ENCODE results near the gene C2orf78.

C2orf78 gene

DNA sequence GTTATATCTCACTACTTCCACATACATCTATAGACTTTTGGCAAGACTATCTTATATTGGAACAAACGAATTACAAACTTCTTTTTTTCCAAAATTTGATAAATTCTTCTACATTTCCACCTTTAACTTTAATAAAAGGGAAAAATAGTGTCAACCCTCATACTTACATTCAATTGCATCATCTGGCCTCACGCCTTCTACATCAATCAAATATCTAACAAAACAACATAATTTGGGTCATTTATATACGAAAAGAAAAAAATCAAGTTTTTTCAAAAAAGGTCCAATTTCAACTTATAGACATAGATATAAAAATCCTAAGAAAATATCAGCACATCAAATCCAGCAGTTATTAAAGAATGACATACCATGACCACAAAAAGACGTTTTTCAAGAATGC, 17.0 kb upstream of the C2orf78 start:
- Histone ChIP-seq H3K4me3 (ENCODE audit: insufficient read depth, low read length, poor library complexity, severe bottlenecking) (no peak overlapping the region), H3K4me2 (ENCODE audit: low read depth, low read length, poor library complexity, severe bottlenecking) (no peak overlapping the region), H3K9me3 (ENCODE audit: insufficient read depth, low read length) (no peaks in the 10 kb centered on the region), H3K9ac (ENCODE audit: low read length) (no peak overlapping the region), H3K27ac (ENCODE audit: low read depth, low read length) (no peak overlapping the region), H3K79me2 (ENCODE audit: insufficient read depth, low read length) (peaks cover under 1% of the 10 kb centered on the region; the same call in 1 of the 2 replicates), H4K20me1 (ENCODE audit: low read depth, low read length) (no peaks in the 10 kb centered on the region), H3F3A (ENCODE audit: insufficient read depth) (no peaks in the 10 kb centered on the region), H2AFZ (ENCODE audit: low read depth, low read length, severe bottlenecking) (no peak overlapping the region), H3K9me2 (replicated peaks; ENCODE audit: insufficient read depth, low read length) (no peaks in the 10 kb centered on the region), H3K36me3 (ENCODE audit: low read length) (peaks cover 53% of the 10 kb centered on the region), H3K27me3 (ENCODE audit: low read length) (no peaks in the 10 kb centered on the region)
- TF ChIP-seq EZH2phosphoT487 (conservative IDR thresholded peaks at IDR 0.05; ENCODE audit: low read length), result no peak
- TF ChIP-seq, protein P1, sequence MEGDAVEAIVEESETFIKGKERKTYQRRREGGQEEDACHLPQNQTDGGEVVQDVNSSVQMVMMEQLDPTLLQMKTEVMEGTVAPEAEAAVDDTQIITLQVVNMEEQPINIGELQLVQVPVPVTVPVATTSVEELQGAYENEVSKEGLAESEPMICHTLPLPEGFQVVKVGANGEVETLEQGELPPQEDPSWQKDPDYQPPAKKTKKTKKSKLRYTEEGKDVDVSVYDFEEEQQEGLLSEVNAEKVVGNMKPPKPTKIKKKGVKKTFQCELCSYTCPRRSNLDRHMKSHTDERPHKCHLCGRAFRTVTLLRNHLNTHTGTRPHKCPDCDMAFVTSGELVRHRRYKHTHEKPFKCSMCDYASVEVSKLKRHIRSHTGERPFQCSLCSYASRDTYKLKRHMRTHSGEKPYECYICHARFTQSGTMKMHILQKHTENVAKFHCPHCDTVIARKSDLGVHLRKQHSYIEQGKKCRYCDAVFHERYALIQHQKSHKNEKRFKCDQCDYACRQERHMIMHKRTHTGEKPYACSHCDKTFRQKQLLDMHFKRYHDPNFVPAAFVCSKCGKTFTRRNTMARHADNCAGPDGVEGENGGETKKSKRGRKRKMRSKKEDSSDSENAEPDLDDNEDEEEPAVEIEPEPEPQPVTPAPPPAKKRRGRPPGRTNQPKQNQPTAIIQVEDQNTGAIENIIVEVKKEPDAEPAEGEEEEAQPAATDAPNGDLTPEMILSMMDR (IDR thresholded peaks at IDR 0.05; ENCODE audit: insufficient read depth, low read length, poor library complexity, severe bottlenecking), result no peak

DNA sequence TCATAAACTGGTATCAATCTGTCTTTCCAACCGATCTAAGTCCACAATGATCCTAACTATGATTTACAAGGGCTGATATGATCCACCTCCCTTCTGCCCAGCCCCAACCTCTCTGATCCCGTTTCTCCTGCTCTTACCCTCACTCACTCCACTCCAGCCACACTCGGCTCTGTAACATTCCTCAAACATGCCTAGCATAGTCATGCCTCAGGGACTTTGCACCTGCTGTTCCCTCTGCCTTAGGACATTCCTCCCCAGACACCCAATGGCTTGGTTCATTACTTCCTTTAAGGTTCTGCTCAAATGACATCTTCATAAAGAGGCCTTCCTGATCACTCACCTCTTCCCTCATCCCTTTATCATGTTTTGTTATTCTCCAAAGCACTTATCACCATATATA, 13.3 kb upstream of the C2orf78 start:
- H3F3A ChIP-seq (ENCODE audit: insufficient read depth), result peaks cover 7% of the 10 kb centered on the region; the same call in 1 of the 2 replicates
- H3K27me3 ChIP-seq (ENCODE audit: low read length), result no peaks in the 10 kb centered on the region
- H3K4me3 ChIP-seq (ENCODE audit: insufficient read depth, low read length, poor library complexity, severe bottlenecking), result no peak overlapping the region
- H4K20me1 ChIP-seq (ENCODE audit: low read depth, low read length), result no peaks in the 10 kb centered on the region
- TF ChIP-seq, protein P1 (IDR thresholded peaks at IDR 0.05; ENCODE audit: insufficient read depth, low read length, poor library complexity, severe bottlenecking), result no peak
- no peak for TF ChIP-seq EZH2phosphoT487 (conservative IDR thresholded peaks at IDR 0.05; ENCODE audit: low read length)
- no peaks in the 10 kb centered on the region for H3K9me2 ChIP-seq (replicated peaks; ENCODE audit: insufficient read depth, low read length)
- H3K9ac ChIP-seq (ENCODE audit: low read length), result no peak overlapping the region
- no peaks in the 10 kb centered on the region for H3K9me3 ChIP-seq (ENCODE audit: insufficient read depth, low read length)
- H3K79me2 ChIP-seq (ENCODE audit: insufficient read depth, low read length), result peaks cover 7% of the 10 kb centered on the region
- H3K4me2 ChIP-seq (ENCODE audit: low read depth, low read length, poor library complexity, severe bottlenecking), result no peak overlapping the region
- peaks cover 56% of the 10 kb centered on the region for H3K36me3 ChIP-seq (ENCODE audit: low read length)
- H2AFZ ChIP-seq (ENCODE audit: low read depth, low read length, severe bottlenecking), result no peak overlapping the region
- no peak overlapping the region for H3K27ac ChIP-seq (ENCODE audit: low read depth, low read length)

DNA sequence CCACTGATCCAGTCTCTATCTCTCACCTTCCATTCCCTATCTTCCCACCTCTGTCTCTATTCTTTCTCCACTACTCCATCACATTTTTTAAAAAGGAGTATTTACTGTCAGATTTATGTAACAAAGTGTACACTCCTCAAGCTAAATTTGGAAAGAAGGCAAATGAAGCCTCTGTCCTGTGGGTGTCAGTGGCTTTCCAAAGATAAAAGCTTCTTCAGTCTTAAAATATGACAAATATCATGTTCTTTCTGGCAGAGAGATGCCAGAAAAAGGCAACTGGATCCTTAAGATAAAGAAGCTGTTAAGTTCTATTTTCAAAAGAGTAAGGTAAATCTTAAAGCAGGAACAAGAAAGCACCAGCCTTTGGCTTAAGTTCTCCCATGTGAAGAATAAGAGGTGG, 11.2 kb upstream of the C2orf78 start:
- no peaks in the 10 kb centered on the region for H4K20me1 ChIP-seq (ENCODE audit: low read depth, low read length)
- no peaks in the 10 kb centered on the region for H3K9me3 ChIP-seq (ENCODE audit: insufficient read depth, low read length)
- H3K9me2 ChIP-seq (replicated peaks; ENCODE audit: insufficient read depth, low read length), result no peaks in the 10 kb centered on the region
- no peak overlapping the region for H3K27ac ChIP-seq (ENCODE audit: low read depth, low read length)
- no peaks in the 10 kb centered on the region for H3K27me3 ChIP-seq (ENCODE audit: low read length)
- H3K4me3 ChIP-seq (ENCODE audit: insufficient read depth, low read length, poor library complexity, severe bottlenecking), result no peak overlapping the region
- peaks cover 7% of the 10 kb centered on the region; the same call in 1 of the 2 replicates for H3F3A ChIP-seq (ENCODE audit: insufficient read depth)
- H2AFZ ChIP-seq (ENCODE audit: low read depth, low read length, severe bottlenecking), result no peak overlapping the region
- H3K9ac ChIP-seq (ENCODE audit: low read length), result no peak overlapping the region
- peaks cover 53% of the 10 kb centered on the region for H3K36me3 ChIP-seq (ENCODE audit: low read length)
- H3K4me2 ChIP-seq (ENCODE audit: low read depth, low read length, poor library complexity, severe bottlenecking), result no peak overlapping the region
- no peak for TF ChIP-seq EZH2phosphoT487 (conservative IDR thresholded peaks at IDR 0.05; ENCODE audit: low read length)
- TF ChIP-seq, protein P1 (IDR thresholded peaks at IDR 0.05; ENCODE audit: insufficient read depth, low read length, poor library complexity, severe bottlenecking), result no peak
- H3K79me2 ChIP-seq (ENCODE audit: insufficient read depth, low read length), result peaks cover 7% of the 10 kb centered on the region

Measured in SU-DHL-6 (cell line).